Lower leg skin (tissue), 4 donors: Measurements from ENCODE around the gene PTPN7. TPM values are rescaled to one million over a fixed set of nuclear protein-coding genes. Genes with fewer than 3 reads are reported as not detected.
"Not testable (repeated sequence)": the region's sequence is repeated elsewhere in the genome, so short reads cannot be mapped to it uniquely, and the experiment has no call there.

Experiments used
- DNase-seq, 2 donors: peaks; one replicate each; pipeline ENCODE4 v3.0.0-alpha.2; 2019; ENCODE audit warnings: low spot score in 2 of 2
- H3K4me3 ChIP-seq: fragments of 200-600 bp; sonication (generic); 2 replicates; pipeline ENCODE4 v1.5.1; 2017; ENCODE audit warnings: mild to moderate bottlenecking, low read depth; ENCODE audit not compliant: poor library complexity, severe bottlenecking
- POLR2A ChIP-seq, 2 donors: fragments of 450-650 bp; IDR thresholded peaks; one replicate each; pipeline ENCODE4 v1.6.1; 2016 to 2017; ENCODE audit warnings: antibody characterized with exemption in 2 of 2, mild to moderate bottlenecking in 1 of 2, moderate library complexity in 1 of 2
- WGBS, 2 donors: methylation state at CpG; one replicate each; pipeline ENCODE4 v1.1.5; 2018; 5-methylcytosine and 5-hydroxymethylcytosine counted together
- intact Hi-C: fragments of 100-400 bp; cut with DNase I; formaldehyde crosslinking; loops from one replicate; pipeline ENCODE4 v1.15.0; 2023; ENCODE audit warnings: low total_unique reads
- total RNA-seq, 4 donors: library from RNA; depleted of rRNA; stranded (reverse); fragments of >200 nt; gene quantifications; one replicate each; pipeline ENCODE4 v1.1.0, GENCODE V29; 2016
- TF ChIP-seq, protein P1 (sequence below), 3 donors: fragments of 450-650 bp; IDR thresholded peaks; one replicate each; pipeline ENCODE4 v1.5.1; 2016; ENCODE audit warnings: antibody characterized with exemption in 3 of 3, mild to moderate bottlenecking in 3 of 3, moderate library complexity in 2 of 3

Gene PTPN7
- total RNA-seq, 4 donors from 2014 or later = 1.6 to 2.4 (median 2.2) TPM

DNA sequence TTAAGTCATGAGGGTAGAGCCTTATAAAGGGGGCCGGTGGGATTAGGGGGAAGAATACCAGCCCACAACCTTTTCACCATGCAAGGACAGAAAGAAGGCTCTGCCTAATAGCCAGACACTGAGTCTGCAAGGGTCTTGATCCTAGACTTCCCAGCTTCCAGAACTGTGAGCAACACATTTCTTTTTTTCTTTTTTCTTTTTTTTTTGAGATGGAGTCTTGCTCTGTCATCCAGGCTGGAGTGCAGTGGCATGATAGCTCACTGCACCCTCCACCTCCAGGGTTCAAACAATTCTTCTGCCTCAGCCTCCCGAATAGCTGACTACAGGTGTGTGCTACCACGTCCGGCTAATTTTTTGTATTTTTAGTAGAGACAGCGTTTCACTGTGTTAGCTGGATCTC is 14.1 kb downstream of the PTPN7 start:
- intact Hi-C loops = no loop called here
- DNase-seq = no peak
- no peak for TF ChIP-seq POLR2A (IDR thresholded peaks at IDR 0.05)
- TF ChIP-seq, protein P1, sequence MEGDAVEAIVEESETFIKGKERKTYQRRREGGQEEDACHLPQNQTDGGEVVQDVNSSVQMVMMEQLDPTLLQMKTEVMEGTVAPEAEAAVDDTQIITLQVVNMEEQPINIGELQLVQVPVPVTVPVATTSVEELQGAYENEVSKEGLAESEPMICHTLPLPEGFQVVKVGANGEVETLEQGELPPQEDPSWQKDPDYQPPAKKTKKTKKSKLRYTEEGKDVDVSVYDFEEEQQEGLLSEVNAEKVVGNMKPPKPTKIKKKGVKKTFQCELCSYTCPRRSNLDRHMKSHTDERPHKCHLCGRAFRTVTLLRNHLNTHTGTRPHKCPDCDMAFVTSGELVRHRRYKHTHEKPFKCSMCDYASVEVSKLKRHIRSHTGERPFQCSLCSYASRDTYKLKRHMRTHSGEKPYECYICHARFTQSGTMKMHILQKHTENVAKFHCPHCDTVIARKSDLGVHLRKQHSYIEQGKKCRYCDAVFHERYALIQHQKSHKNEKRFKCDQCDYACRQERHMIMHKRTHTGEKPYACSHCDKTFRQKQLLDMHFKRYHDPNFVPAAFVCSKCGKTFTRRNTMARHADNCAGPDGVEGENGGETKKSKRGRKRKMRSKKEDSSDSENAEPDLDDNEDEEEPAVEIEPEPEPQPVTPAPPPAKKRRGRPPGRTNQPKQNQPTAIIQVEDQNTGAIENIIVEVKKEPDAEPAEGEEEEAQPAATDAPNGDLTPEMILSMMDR (IDR thresholded peaks at IDR 0.05) = no peak
- no peak overlapping the region for H3K4me3 ChIP-seq
- WGBS, 2 donors = 92 to 94% methylated on average over 5 of the region's 5 CpGs

DNA sequence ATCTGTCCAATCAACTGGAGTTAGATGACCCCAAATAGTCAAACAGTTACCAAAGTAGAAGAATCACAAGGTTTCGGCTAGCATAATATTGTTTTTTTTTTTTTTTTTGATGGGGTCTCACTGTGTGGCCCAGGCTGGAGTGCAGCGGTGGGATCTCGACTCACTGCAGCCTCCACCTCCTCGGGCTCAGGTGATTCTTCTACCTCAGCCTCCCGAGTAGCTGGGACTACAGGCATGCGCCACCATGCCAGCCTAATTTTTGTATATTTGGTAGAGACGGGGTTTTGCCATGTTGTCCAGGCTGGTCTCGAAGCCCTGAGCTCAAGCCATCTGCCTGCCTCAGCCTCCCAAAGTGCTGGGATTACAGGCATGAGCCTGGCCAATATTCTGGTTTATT is 14.7 kb downstream of the PTPN7 start:
- WGBS, 2 donors = 88 to 91% methylated on average over 8 of the region's 8 CpGs
- H3K4me3 ChIP-seq, intact Hi-C loops, DNase-seq: not testable (repeated sequence)

DNA sequence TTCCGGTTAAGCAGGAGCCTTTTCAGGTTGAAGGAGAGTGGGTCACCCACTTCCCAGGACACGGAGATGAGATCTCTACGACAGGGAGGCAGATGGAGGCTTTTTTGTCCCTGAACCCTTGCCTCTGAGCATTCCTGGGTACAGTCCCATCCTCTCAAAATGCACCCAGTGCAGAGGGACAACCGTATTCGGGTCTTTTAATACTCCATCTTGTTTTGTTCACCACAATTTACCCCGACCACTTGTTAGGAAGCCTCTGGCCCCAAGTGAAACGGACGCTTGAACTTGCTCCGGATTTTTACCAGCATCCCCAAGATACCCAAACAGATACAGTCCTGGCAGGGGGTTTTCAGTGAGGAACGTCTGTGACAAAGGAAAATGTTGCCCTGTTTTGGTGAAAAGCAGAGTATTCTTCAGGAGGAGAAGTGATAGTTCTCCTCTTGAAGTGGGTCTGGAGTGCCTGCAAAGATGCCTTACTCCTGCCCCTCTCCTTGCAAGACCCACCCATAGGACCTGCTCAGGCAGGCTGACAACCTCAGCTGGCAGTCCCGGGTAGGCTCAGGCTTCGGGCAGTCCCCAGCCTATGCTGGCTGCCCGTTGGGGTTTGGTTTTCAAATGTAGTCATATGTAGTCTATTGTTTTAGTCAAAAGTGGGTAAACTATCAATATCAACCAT is 15.2 kb downstream of the PTPN7 start:
- peak overlapping the region; percentile 82 for H3K4me3 ChIP-seq
- no peak for TF ChIP-seq POLR2A (IDR thresholded peaks at IDR 0.05)
- TF ChIP-seq, protein P1 (IDR thresholded peaks at IDR 0.05) = no peak
- intact Hi-C loops = no loop called here
- WGBS, 2 donors = 1 to 2% methylated on average over 13 of the region's 13 CpGs
- no peak for DNase-seq

DNA sequence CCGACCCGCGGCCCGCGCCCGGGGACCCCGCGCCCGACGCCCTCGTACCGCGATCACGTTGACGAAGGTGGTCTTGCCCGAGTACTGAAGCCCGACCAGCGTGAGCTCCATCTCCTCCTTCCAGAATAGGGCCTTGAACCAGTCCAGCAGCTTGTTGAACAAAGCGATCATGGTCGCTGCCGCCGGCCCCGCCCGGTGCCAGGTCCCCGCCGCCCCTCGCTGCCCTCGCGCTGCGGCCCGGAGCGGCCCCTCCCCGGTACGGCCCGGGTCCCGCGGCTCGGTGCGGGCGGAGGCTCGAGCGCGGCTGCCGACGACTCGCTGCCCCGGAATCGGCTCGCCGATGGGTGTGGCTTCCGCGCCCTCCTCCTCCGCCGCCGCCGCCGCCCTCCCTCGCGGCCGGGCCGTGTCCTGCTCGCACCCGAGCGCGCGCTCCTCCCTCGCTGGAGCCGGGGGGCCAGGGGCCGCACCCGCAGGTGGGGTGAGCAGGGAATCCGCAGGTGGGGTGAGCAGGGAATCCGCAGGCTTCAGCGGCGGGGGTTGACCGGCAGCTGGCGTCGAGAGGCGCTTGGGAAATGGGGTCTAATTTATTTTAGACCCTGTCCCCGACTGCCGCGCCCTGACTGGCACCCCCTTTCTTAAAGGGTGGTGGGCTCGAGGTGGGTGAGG is 15.9 kb downstream of the PTPN7 start, which contains the start of gene ARL8A:
ARL8A (minus strand) TSS at position 336 of the 666 bp plus-strand sequence; CDS start at position 171, 165 bp downstream.
- WGBS, 2 donors = 1% methylated on average over 13 to 40 of the region's 82 CpGs
- H3K4me3 ChIP-seq = peak within 1 kb of the TSS; percentile 82
- intact Hi-C loops = no loop called here
- peak; percentile 51 to 94 for DNase-seq
- peak in 1 of 2 donors; percentile 49 for TF ChIP-seq POLR2A (IDR thresholded peaks at IDR 0.05)
- TF ChIP-seq, protein P1 (IDR thresholded peaks at IDR 0.05) = no peak

DNA sequence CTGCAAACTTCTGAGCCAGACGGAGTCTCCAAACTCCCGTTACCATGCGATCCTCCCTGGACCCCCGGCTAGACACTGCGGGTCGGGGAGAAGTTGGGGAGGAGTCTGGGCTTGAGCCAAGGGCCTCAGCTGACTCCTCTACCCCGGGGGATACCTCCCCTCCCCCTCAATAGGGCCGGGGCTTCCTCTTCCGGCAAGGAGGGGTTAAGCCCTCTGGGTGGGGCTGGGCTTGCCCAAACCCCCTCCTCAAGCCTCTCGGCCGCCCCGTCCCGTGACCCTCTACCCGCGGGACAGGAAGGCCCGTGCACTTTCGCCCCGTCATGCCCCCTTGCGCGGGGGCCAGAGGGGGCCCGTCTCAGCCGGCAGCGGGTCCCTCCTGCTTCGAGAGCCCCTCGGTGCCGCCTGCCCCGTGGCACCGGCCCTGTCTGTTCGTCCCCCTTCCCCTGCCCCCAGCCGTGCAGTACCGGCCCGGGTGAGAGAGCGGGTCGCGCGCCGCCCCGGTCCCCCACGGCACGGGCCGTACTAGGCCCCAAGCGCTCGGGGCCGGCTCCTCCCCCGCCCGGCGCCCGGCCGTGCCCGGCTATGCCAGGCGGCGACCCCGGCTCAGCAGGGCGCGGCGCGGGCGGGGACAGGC is 16.5 kb downstream of the PTPN7 start:
- peak overlapping the region; percentile 82 for H3K4me3 ChIP-seq
- no peak for DNase-seq
- TF ChIP-seq, protein P1 (IDR thresholded peaks at IDR 0.05) = no peak
- no peak for TF ChIP-seq POLR2A (IDR thresholded peaks at IDR 0.05)
- WGBS, 2 donors = 0 to 1% methylated on average over 29 to 52 of the region's 58 CpGs
- intact Hi-C loops = no loop called here
